GM18499 (cell line): ENCODE data around the gene MYOM1.

Source experiments
- ATAC-seq: cut with Tn5 transposase; IDR thresholded peaks from one replicate; pipeline ENCODE4 v1.9.1; 2021; ENCODE audit warnings: moderate number of reproducible peaks; ENCODE audit not compliant: insufficient read depth, unreplicated experiment

The MYOM1 gene

GRCh38 chr18:3124822-3125221 lies 94.9 kb downstream of the MYOM1 start:
- ATAC-seq: no peak

- ATAC-seq: no peak
Observed at GRCh38 chr18:3122851-3123250, 96.9 kb downstream of the MYOM1 start.

GRCh38 chr18:3121259-3121658 lies 98.5 kb downstream of the MYOM1 start:
- no peak for ATAC-seq

- ATAC-seq: no peak
Observed at GRCh38 chr18:3120356-3120755, 99.4 kb downstream of the MYOM1 start.

GRCh38 chr18:3119401-3120341 lies 100.1 kb downstream of the MYOM1 start:
- ATAC-seq: no peak

GRCh38 chr18:3118195-3119010 lies 101.4 kb downstream of the MYOM1 start:
- no peak for ATAC-seq

GRCh38 chr18:3117493-3118192 lies 102.1 kb downstream of the MYOM1 start:
- ATAC-seq: no peak

- ATAC-seq: no peak
Observed at GRCh38 chr18:3115447-3116030, 104.2 kb downstream of the MYOM1 start.

- no peak for ATAC-seq
Observed at GRCh38 chr18:3114451-3114850, 105.3 kb downstream of the MYOM1 start.

- ATAC-seq: no peak
Observed at GRCh38 chr18:3114026-3114425, 105.7 kb downstream of the MYOM1 start.

- no peak for ATAC-seq
Observed at GRCh38 chr18:3111523-3112240, 108.1 kb downstream of the MYOM1 start.

- ATAC-seq: no peak
Observed at GRCh38 chr18:3110034-3110752, 109.6 kb downstream of the MYOM1 start.

- ATAC-seq: no peak
Observed at GRCh38 chr18:3107740-3108151, 112.0 kb downstream of the MYOM1 start.

- no peak for ATAC-seq
Observed at GRCh38 chr18:3104190-3105054, 115.3 kb downstream of the MYOM1 start.

- ATAC-seq: no peak
Observed at GRCh38 chr18:3103576-3103975, 116.2 kb downstream of the MYOM1 start.

- ATAC-seq: no peak
Observed at GRCh38 chr18:3102983-3103382, 116.8 kb downstream of the MYOM1 start.

GRCh38 chr18:3100498-3101132 lies 119.2 kb downstream of the MYOM1 start:
- ATAC-seq: no peak

GRCh38 chr18:3099327-3099726 lies 120.4 kb downstream of the MYOM1 start:
- ATAC-seq: no peak
